ENCODE data around the gene OR1D5.
"Not testable (repeated sequence)": the region's sequence is repeated elsewhere in the genome, so short reads cannot be mapped to it uniquely, and the experiment has no call there.

- not testable (repeated sequence) for TF ChIP-seq CTCF (IDR thresholded peaks at IDR 0.05; ENCODE audit: insufficient read depth, low read depth, low read length); EZH2 (IDR thresholded peaks at IDR 0.05; ENCODE audit: insufficient read depth, low read length)
These were observed 506 bp downstream of the OR1D5 start for GRCh38 chr17:3062824-3063377.
